B cell (primary cell): ENCODE measurements around the gene CACNA2D4.

Experiments used
- CTCF ChIP-seq: fragments of 200-600 bp; IDR thresholded peaks from one replicate; pipeline ENCODE4 v1.8.0; 2022; ENCODE audit warnings: antibody characterized with exemption, mild to moderate bottlenecking
- EZH2 ChIP-seq: IDR thresholded peaks from 2 replicates; pipeline ENCODE4 v1.6.1; 2012; ENCODE audit warnings: borderline replicate concordance, low read depth, mild to moderate bottlenecking, moderate library complexity, low read length; ENCODE audit not compliant: insufficient read depth, poor library complexity, severe bottlenecking

GRCh38 chr12:1843641-1844005, 74.8 kb downstream of the CACNA2D4 start:
- TF ChIP-seq CTCF = no peak
- TF ChIP-seq EZH2 = no peak
